Bronchial epithelial cell (primary cell): ENCODE results near the gene TUSC2. TPM values are rescaled to one million over a fixed set of nuclear protein-coding genes. Genes with fewer than 3 reads are reported as not detected.

Source experiments
- DNase-seq: peaks from one replicate; pipeline ENCODE4 v3.0.0-alpha.2; 2010; ENCODE audit warnings: low read depth
- FAIRE-seq: peaks from 2 replicates; lab custom pipeline; 2011; peaks lifted over from hg19 to GRCh38; lab: Jason Lieb, UNC
- H3K27me3 ChIP-seq: 2 replicates; pipeline ENCODE4 v1.5.1; 2011; ENCODE audit warnings: low read length; ENCODE audit not compliant: control insufficient read depth, insufficient read depth
- H3K36me3 ChIP-seq: 2 replicates; pipeline ENCODE4 v1.5.1; 2011; ENCODE audit warnings: low read length; ENCODE audit not compliant: control insufficient read depth, insufficient read depth
- H3K4me3 ChIP-seq: 2 replicates; pipeline ENCODE4 v1.5.1; 2011; ENCODE audit warnings: mild to moderate bottlenecking, low read depth, low read length, control low read depth
- CTCF ChIP-seq: IDR thresholded peaks from 2 replicates; pipeline ENCODE4 v1.5.1; 2011; ENCODE audit warnings: mild to moderate bottlenecking, moderate library complexity, low read length, control low read depth, inconsistent platforms; ENCODE audit not compliant: insufficient read depth, severe bottlenecking
- total RNA-seq: library from RNA; depleted of rRNA; stranded (reverse); fragments of >200 nt; gene quantifications from 2 replicates; pipeline ENCODE4 v1.2.1, GENCODE V29; 2014

TUSC2 gene
- total RNA-seq, 1 donor from 2014 or later: 21.9 TPM

GRCh38 chr3:50364573-50365079 is 36.6 kb upstream of the TUSC2 start:
- H3K4me3 ChIP-seq: peak overlapping the region; percentile 69
- H3K27me3 ChIP-seq: peaks cover 2% of the 10 kb centered on the region
- TF ChIP-seq CTCF: no peak
- no peaks in the 10 kb centered on the region for H3K36me3 ChIP-seq
- no peak for DNase-seq
- no peak for FAIRE-seq

- TF ChIP-seq CTCF: no peak
- no peak overlapping the region for H3K4me3 ChIP-seq
- FAIRE-seq (no peak), DNase-seq (no peak)
- peaks cover 14% of the 10 kb centered on the region for H3K36me3 ChIP-seq
- H3K27me3 ChIP-seq: no peaks in the 10 kb centered on the region
Measured at GRCh38 chr3:50359760-50360110, 31.7 kb upstream of the TUSC2 start.

DNA sequence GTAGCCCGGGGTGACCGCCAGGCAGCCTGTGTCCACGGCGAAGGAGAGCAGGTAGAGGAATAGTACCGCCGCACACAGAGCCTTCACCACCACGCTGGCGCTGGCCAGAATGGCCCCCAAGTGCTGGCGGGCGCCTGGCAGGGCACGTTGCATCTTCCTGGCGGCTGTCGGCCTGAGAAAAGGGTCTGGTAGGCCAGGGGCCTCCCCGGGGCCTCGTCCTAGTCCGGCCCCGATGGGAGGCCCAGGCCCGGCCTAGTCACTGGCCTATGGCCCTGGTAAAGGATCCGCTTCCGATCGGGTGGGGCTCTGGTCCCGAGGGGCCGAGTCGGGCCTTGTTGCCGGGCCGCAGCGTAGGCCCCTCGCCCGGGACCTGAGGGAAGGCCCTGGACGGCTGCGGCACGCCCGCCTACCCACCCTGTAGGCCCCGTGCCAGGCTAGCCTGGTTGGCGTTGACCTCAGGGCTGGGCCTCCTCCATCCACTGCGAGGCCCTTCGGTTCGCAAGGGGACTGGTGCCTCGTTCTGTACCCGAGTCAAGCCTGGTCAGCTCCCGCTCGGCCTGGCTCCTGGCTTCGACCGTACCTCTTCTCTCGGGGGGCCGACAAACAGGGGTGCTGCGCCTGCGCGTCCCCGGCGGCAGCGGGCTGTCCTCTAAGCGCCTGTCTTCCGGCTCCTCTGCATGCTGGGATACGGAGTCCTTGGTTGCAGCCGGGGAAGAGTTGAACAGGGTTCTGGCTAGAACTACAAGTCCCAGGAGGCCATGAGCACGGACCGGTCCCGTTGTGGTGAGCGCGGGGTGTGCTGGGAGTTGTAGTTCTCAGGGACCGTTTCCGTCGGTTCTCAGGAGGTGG is 31.1 kb upstream of the TUSC2 start, which contains the start of gene TMEM115:
TSS of gene TMEM115 (minus strand) at position 611 of the 849 bp plus-strand sequence. CDS start at position 153, 458 bp downstream.
- TF ChIP-seq CTCF: no peak
- H3K36me3 ChIP-seq: peaks cover 18% of the 10 kb centered on the region
- peak; percentile 95 for FAIRE-seq
- peak; percentile 98 for DNase-seq
- H3K27me3 ChIP-seq: no peaks in the 10 kb centered on the region
- peak within 1 kb of the TSS; percentile 71 for H3K4me3 ChIP-seq

DNA sequence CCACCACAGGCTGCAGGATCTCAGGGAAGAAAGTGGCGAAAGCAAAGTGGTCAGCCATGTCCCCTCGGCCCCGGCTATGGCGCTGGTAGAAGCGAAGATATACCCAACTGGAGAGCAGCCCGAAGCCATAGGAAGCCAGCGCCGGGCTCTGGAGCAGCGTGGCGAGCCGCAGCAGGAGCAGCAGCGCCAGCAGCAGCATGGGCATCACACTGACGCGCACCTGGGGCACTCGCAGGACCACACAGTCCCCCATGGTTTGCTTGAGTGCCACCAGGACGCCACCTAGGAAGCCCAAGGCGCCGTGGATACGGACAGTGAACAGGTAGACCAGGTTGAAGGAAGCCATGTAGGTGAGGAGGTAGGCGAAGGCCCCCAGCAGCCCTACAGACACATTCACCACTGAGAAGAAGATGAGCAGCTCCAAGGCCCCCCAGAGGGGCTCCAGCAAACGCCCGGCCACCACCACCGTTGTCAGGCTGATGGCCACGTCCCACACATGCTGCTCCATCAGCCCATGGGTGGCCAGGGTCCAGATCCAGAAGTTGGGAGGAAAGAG is 30.4 kb upstream of the TUSC2 start:
- H3K36me3 ChIP-seq: peaks cover 22% of the 10 kb centered on the region
- no peak for TF ChIP-seq CTCF
- H3K4me3 ChIP-seq: peak overlapping the region; percentile 71
- FAIRE-seq (no peak), DNase-seq (no peak)
- no peaks in the 10 kb centered on the region for H3K27me3 ChIP-seq

- Histone ChIP-seq H3K27me3 (no peaks in the 10 kb centered on the region), H3K36me3 (peaks cover 24% of the 10 kb centered on the region), H3K4me3 (peak overlapping the region; percentile 71)
- TF ChIP-seq CTCF: no peak
- no peak for DNase-seq
- FAIRE-seq: no peak
Measured at GRCh38 chr3:50357481-50357880, 29.5 kb upstream of the TUSC2 start.
